A549 treated with dexamethasone at 1 μM for 4 hours (cell line): ENCODE measurements around the gene KLHDC7A. TPM values are rescaled to one million over a fixed set of nuclear protein-coding genes. Genes with fewer than 3 reads are reported as not detected.

Experiments used
- total RNA-seq: library from RNA; stranded (reverse); fragments of 200-300 nt; extraction: Qiagen RNA extraction; gene quantifications from 5 replicates; pipeline ENCODE4 v1.2.3, GENCODE V29; 2022

The KLHDC7A gene
- 1.1 to 1.7 TPM (median 1.3 TPM) in 5 replicates for total RNA-seq

DNA sequence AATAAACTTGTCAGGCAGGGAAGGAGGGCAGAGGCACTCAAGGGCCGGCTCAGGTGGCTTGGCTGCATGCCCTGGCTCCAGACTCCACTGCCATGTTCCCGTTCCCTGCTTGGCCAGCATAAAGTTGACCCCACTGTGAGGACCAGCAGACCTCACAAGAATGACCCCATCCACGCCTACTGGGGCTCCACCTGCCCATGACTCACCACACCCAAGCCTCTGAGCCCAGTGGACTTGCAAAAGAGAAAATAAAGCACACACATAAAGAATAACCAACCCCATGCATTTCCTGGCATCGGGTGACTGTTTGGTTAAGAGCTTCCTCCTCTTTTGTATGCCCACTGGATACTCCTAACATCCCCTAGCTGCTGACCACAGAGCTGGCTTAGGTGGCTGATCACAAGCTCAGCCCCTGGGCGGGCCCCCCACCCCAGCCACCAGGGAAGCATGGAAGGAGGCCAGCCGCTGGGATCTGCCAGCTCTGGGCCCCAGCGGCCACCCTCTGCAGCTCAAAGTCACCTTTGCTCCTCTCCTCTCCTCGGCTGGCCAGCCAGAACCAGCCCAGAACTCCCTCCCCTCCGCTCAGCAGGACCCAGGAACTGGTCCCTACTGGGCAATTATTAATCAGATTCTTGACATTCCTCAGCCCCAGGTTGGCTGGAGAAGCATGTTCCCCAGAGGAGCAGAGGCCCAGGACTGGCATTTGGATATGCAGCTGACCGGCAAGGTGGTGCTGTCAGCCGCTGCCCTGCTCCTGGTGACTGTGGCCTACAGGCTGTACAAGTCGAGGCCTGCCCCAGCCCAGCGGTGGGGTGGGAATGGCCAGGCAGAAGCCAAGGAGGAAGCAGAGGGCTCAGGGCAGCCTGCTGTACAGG is at the start of gene KLHDC7A:
TSS of gene KLHDC7A (plus strand) at position 616 of the 875 bp plus-strand sequence. CDS start at position 668, 52 bp downstream.

Other genes starting within 250 kb of the KLHDC7A start
- gene PAX7, start 149.9 kb downstream of the KLHDC7A start, total RNA-seq, result 0.47 to 1.0 TPM (median 0.89 TPM) in 5 replicates